T-cell (primary cell): ENCODE measurements around the gene SGO2. TPM values are rescaled to one million over a fixed set of nuclear protein-coding genes. Genes with fewer than 3 reads are reported as not detected.
A peak's percentile ranks its signal among the peaks of the same experiment; 100 is the strongest.

Source experiments
- ATAC-seq, 4 experiments: fragments of 200-7000 bp in 3 of 4; fragments of 150-1000 bp in 1 of 4; cut with Tn5 transposase; replicated peaks in 1 of 4; 1 replicate in 3 of 4; 2 replicates in 1 of 4; pipeline ENCODE4 v1.10.0; 2021; ENCODE audit warnings: moderate library complexity in 3 of 4, mild to moderate bottlenecking in 2 of 4, moderate number of reproducible peaks in 1 of 4
- CTCF ChIA-PET, 2 donors: fragments of 300-600 bp; sonication (Branson Sonifier 250); formaldehyde crosslinking; loops; one replicate each; lab custom pipeline; 2022; ENCODE audit warnings: antibody characterized with exemption in 2 of 2; lab: Charles Lee
- POLR2A ChIA-PET, 2 donors: fragments of 300-600 bp; sonication (Branson Sonifier 250); formaldehyde crosslinking; loops; one replicate each; lab custom pipeline; 2022; ENCODE audit warnings: antibody characterized with exemption in 2 of 2; lab: Charles Lee
- DNase-seq, 35 experiments: peaks; one replicate each; pipeline versions ENCODE4 v3.0.0 to v3.0.0-alpha.2; 2013 to 2023
- H3K27ac ChIP-seq: one replicate; pipeline ENCODE4 v1.5.1; 2013; ENCODE audit warnings: low read length
- H3K27me3 ChIP-seq, 2 experiments: replicated peaks in 1 of 2; 1 replicate in 1 of 2; 2 replicates in 1 of 2; pipeline versions ENCODE4 v1.6.1 to v1.7.0; 2013; ENCODE audit warnings: low read length in 1 of 2, mixed read lengths in 1 of 2; ENCODE audit not compliant: control insufficient read depth in 2 of 2, insufficient read depth in 2 of 2; ENCODE audit errors: extremely low read depth in 1 of 2
- H3K36me3 ChIP-seq, 2 donors: 1 replicate in 1 of 2; 2 replicates in 1 of 2; pipeline versions ENCODE4 v1.6.1 to v1.7.0; 2013; ENCODE audit warnings: low read length in 1 of 2; ENCODE audit not compliant: control insufficient read depth in 2 of 2, insufficient read depth in 1 of 2; ENCODE audit errors: extremely low read depth in 1 of 2
- H3K4me1 ChIP-seq, 2 experiments: 1 replicate in 1 of 2; 2 replicates in 1 of 2; pipeline versions ENCODE4 v1.6.1 to v1.7.0; 2013; ENCODE audit warnings: low read length in 2 of 2, mixed read lengths in 1 of 2; ENCODE audit not compliant: insufficient read depth in 2 of 2, control insufficient read depth in 1 of 2; ENCODE audit errors: extremely low read depth in 1 of 2
- H3K4me3 ChIP-seq, 2 donors: 1 replicate in 1 of 2; 2 replicates in 1 of 2; pipeline versions ENCODE4 v1.5.1 to v1.7.0; 2013; ENCODE audit warnings: mild to moderate bottlenecking in 2 of 2, low read length in 1 of 2, moderate library complexity in 1 of 2; ENCODE audit not compliant: control insufficient read depth in 1 of 2; ENCODE audit errors: extremely low read depth in 1 of 2
- H3K9me3 ChIP-seq: 2 replicates; pipeline ENCODE4 v1.7.0; 2013
- H3K27ac Mint-ChIP-seq, 2 donors: one replicate each; pipeline ENCODE4 v1.8.0; 2020 to 2021; ENCODE audit warnings: mild to moderate bottlenecking in 2 of 2, mixed read lengths in 2 of 2
- H3K27me3 Mint-ChIP-seq, 2 donors: one replicate each; pipeline ENCODE4 v1.8.0; 2021 to 2022; ENCODE audit warnings: mixed read lengths in 2 of 2
- H3K36me3 Mint-ChIP-seq: one replicate; pipeline ENCODE4 v1.8.0; 2021; ENCODE audit warnings: mixed read lengths
- H3K4me1 Mint-ChIP-seq, 3 donors: one replicate each; pipeline ENCODE4 v1.8.0; 2020 to 2022; ENCODE audit warnings: mixed read lengths in 3 of 3, mild to moderate bottlenecking in 1 of 3
- H3K4me3 Mint-ChIP-seq, 3 donors: one replicate each; pipeline ENCODE4 v1.8.0; 2020 to 2022; ENCODE audit warnings: mild to moderate bottlenecking in 3 of 3, mixed read lengths in 3 of 3, moderate library complexity in 3 of 3
- H3K9me3 Mint-ChIP-seq, 3 donors: one replicate each; pipeline ENCODE4 v1.8.0; 2020 to 2022; ENCODE audit warnings: mixed read lengths in 3 of 3
- WGBS: methylation state at CpG from one replicate; pipeline ENCODE4 v1.1.5; 2013; ENCODE audit warnings: missing lambda C conversion rate; ENCODE audit not compliant: insufficient coverage; 5-methylcytosine and 5-hydroxymethylcytosine counted together
- total RNA-seq, 35 experiments: library from RNA in 6 of 35; stranded (reverse) in 6 of 35; fragments of 120-200 nt in 1 of 35; gene quantifications; one replicate each; pipeline versions ENCODE4 v1.2.1 to v1.2.4 and lab custom pipeline; 2013 to 2026

Gene SGO2
- total RNA-seq, 5 donors from 2014 or later (not counting 1 experiment from before 2014, with no cell fraction given) = 1.2 to 4.9 (median 2.8) TPM

GRCh38 chr2:200494048-200494447 is 32.0 kb upstream of the SGO2 start:
- Histone ChIP-seq H3K4me3 (no peak overlapping the region), H3K27me3 (no peaks in the 10 kb centered on the region), H3K36me3 (peaks cover 4 to 65% of the 10 kb centered on the region in 2 donors), H3K9me3 (no peaks in the 10 kb centered on the region), H3K27ac (no peak overlapping the region), H3K4me1 (no peaks in the 10 kb centered on the region)
- Mint-ChIP-seq H3K27ac (peak overlapping the region in 1 of 2 donors; percentile 16), H3K9me3 (no peaks in the 10 kb centered on the region), H3K27me3 (no peaks in the 10 kb centered on the region), H3K4me1 (peaks cover 0 to 1% (median 0%) of the 10 kb centered on the region in 3 donors), H3K36me3 (peaks cover 60% of the 10 kb centered on the region), H3K4me3 (no peak overlapping the region)
- ChIA-PET CTCF (interaction anchor here in 1 of 2 donors (0.6 to 1.2 kb wide), 3 partner anchors 10 to 52 kb away, joined by 3 to 6 read pairs (median 6); no protein-coding TSS in a partner anchor), POLR2A (interaction anchor here in 1 of 2 donors (0.5 to 0.6 kb wide), 2 partner anchors 8 to 922 kb away, joined by 3 to 4 read pairs; no protein-coding TSS in a partner anchor)
- no peak for DNase-seq
- ATAC-seq = no peak
- WGBS = 100% methylated on average over 1 of the region's 2 CpGs

DNA sequence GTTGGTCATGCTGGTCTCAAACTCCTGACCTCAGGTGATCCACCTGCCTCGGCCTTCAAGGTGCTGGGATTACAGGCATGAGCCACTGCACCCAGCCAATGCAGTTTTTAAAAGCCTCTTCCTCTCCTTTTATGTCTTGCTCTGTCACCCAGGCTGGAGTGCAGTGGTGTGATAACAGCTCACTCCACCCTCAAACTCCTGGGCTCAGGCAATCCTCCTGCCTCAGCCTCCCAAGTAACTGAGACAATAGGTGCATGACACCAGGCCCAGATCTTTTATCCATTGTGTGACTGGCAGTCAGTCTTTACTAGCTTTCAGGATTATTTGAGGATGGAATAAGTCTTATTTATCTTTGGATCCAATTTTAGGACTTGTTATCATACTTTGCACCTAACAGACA is 29.3 kb upstream of the SGO2 start:
- no peak for ATAC-seq
- Mint-ChIP-seq H3K9me3 (no peaks in the 10 kb centered on the region), H3K4me1 (peaks cover 2 to 6% (median 2%) of the 10 kb centered on the region in 3 donors), H3K36me3 (peaks cover 44% of the 10 kb centered on the region), H3K4me3 (no peak overlapping the region), H3K27me3 (no peaks in the 10 kb centered on the region), H3K27ac (no peak overlapping the region)
- ChIA-PET CTCF (interaction anchor here in 1 of 2 donors (1.0 kb wide), 1 partner anchor 16 kb away, joined by 3 read pairs; no protein-coding TSS in a partner anchor), POLR2A (no interaction called here)
- Histone ChIP-seq H3K36me3 (peaks cover 0 to 49% of the 10 kb centered on the region in 2 donors), H3K27ac (no peak overlapping the region), H3K9me3 (no peaks in the 10 kb centered on the region), H3K27me3 (no peaks in the 10 kb centered on the region), H3K4me3 (no peak overlapping the region), H3K4me1 (no peaks in the 10 kb centered on the region)
- no peak for DNase-seq
- WGBS = 100% methylated on average over 1 of the region's 1 CpG

DNA sequence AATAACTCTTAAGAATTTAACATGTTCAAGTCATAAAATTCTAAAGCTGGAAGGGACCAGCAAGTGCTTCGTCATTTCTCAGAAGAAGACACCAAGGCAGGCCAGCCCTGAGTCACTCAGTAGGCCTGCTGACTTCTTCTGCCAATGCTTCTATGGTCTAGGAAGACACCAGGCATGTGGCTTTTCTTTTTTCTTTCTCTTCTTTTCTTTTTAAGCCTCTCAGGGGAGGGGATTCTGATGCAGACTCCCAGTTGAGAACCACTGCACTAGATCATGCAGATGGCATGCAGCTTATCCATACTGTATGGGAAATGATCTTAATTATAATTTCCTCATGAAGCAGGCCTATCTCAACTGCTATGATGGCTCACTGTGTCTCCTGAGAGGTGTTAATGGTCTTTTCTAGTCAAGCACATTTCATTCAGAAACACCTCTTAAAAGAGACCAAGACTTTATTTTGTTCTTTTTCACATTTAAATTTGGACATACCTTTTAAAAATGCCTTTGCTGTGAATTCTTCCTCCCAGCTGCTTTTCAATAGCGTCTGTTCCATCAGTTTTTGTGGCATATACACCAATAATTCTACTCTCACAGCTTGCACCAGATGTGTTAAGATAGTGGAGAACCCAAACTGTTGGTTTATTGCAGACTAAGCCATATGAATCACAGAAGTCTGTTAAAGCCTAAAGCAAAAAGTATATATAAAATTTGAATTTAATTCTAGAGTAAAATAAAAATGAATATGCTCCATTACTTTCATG is 27.4 kb upstream of the SGO2 start:
- ChIA-PET POLR2A (no interaction called here), CTCF (interaction anchor here (0.7 to 1.1 kb wide), 2 partner anchors 16 to 85 kb away, joined by 3 read pairs; no protein-coding TSS in a partner anchor)
- Histone ChIP-seq H3K4me1 (no peaks in the 10 kb centered on the region), H3K27ac (no peak overlapping the region), H3K4me3 (no peak overlapping the region), H3K36me3 (peaks cover 0 to 43% of the 10 kb centered on the region in 2 donors), H3K27me3 (no peaks in the 10 kb centered on the region), H3K9me3 (no peaks in the 10 kb centered on the region)
- Mint-ChIP-seq H3K9me3 (peaks cover 0 to 4% (median 0%) of the 10 kb centered on the region in 3 donors), H3K27ac (no peak overlapping the region), H3K4me3 (no peak overlapping the region), H3K27me3 (no peaks in the 10 kb centered on the region), H3K36me3 (peaks cover 40% of the 10 kb centered on the region), H3K4me1 (peaks cover 6 to 12% (median 8%) of the 10 kb centered on the region in 3 donors)
- 86% methylated on average over 1 of the region's 2 CpGs for WGBS
- no peak for ATAC-seq
- no peak for DNase-seq

DNA sequence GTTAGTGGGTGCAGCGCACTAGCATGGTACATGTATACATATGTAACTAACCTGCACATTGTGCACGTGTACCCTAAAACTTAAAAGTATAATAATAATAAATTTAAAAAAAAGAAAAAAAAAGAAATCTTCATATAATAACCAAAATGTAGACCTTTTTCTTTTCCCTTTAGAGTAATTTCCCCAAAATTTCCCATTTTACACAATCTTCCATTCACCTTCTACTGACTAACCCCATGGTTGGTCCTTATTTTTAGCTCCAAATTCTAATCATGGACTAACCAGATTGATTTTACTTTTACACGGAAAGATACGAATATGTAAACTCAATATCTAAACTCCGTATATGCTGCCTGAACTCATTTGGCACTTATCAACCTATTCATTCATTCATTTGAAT is 23.8 kb upstream of the SGO2 start:
- Mint-ChIP-seq H3K4me1 (peaks cover 24 to 29% (median 25%) of the 10 kb centered on the region in 3 donors), H3K4me3 (no peak overlapping the region), H3K27me3 (no peaks in the 10 kb centered on the region), H3K27ac (no peak overlapping the region), H3K36me3 (peaks cover 44% of the 10 kb centered on the region), H3K9me3 (peaks cover 0 to 4% (median 0%) of the 10 kb centered on the region in 3 donors)
- Histone ChIP-seq H3K4me3 (no peak overlapping the region), H3K27ac (no peak overlapping the region), H3K27me3 (no peaks in the 10 kb centered on the region), H3K36me3 (peaks cover 0 to 38% of the 10 kb centered on the region in 2 donors), H3K9me3 (no peaks in the 10 kb centered on the region), H3K4me1 (no peaks in the 10 kb centered on the region)
- ATAC-seq = no peak
- no peak for DNase-seq
- ChIA-PET POLR2A (interaction anchor here (0.7 kb wide), 2 partner anchors 9 to 130 kb away, joined by 3 to 5 read pairs; no protein-coding TSS in a partner anchor), CTCF (no interaction called here)
- WGBS = 100% methylated on average over 3 of the region's 5 CpGs

- H3K27ac Mint-ChIP-seq = peak overlapping the region in 1 of 2 donors; percentile 8
Observed at GRCh38 chr2:200506679-200507078, 19.3 kb upstream of the SGO2 start.

GRCh38 chr2:200507179-200507578 is 18.8 kb upstream of the SGO2 start:
- H3K4me3 ChIP-seq = no peak overlapping the region
- no peaks in the 10 kb centered on the region for H3K9me3 ChIP-seq
- H3K27me3 Mint-ChIP-seq = no peaks in the 10 kb centered on the region
- ChIA-PET POLR2A (interaction anchor here in 1 of 2 donors (0.5 kb wide), 1 partner anchor 342 kb away, joined by 8 read pairs; no protein-coding TSS in a partner anchor), CTCF (no interaction called here)
- ATAC-seq (no peak), DNase-seq (no peak)
- H3K4me1 Mint-ChIP-seq = peaks cover 36 to 51% (median 46%) of the 10 kb centered on the region in 3 donors
- H3K9me3 Mint-ChIP-seq = peaks cover 0 to 3% (median 0%) of the 10 kb centered on the region in 3 donors
- peaks cover 0 to 20% of the 10 kb centered on the region in 2 donors for H3K36me3 ChIP-seq
- no CpG with 5 or more reads among the region's 2 CpGs for WGBS
- peaks cover 0 to 2% of the 10 kb centered on the region in 2 experiments for H3K27me3 ChIP-seq
- no peak overlapping the region for H3K27ac Mint-ChIP-seq
- H3K27ac ChIP-seq = no peak overlapping the region
- H3K4me1 ChIP-seq = peaks cover 6 to 18% of the 10 kb centered on the region in 2 experiments
- H3K4me3 Mint-ChIP-seq = no peak overlapping the region
- peaks cover 28% of the 10 kb centered on the region for H3K36me3 Mint-ChIP-seq

More at GRCh38 chr2:200506679-200507078, 19.3 kb upstream of the SGO2 start:
- POLR2A ChIA-PET = no interaction called here
- H3K4me3 ChIP-seq = no peak overlapping the region
- no peak overlapping the region for H3K4me3 Mint-ChIP-seq
- H3K27me3 Mint-ChIP-seq = no peaks in the 10 kb centered on the region
- WGBS = 95% methylated on average over 5 of the region's 9 CpGs
- H3K4me1 ChIP-seq = peaks cover 6 to 18% of the 10 kb centered on the region in 2 experiments
- no peaks in the 10 kb centered on the region for H3K27me3 ChIP-seq
- ATAC-seq (no peak), DNase-seq (no peak)
- no peak overlapping the region for H3K27ac ChIP-seq
- H3K36me3 ChIP-seq = peaks cover 0 to 21% of the 10 kb centered on the region in 2 donors
- peaks cover 36 to 51% (median 46%) of the 10 kb centered on the region in 3 donors for H3K4me1 Mint-ChIP-seq
- CTCF ChIA-PET = no interaction called here
- H3K36me3 Mint-ChIP-seq = peaks cover 31% of the 10 kb centered on the region
- peaks cover 0 to 4% (median 0%) of the 10 kb centered on the region in 3 donors for H3K9me3 Mint-ChIP-seq
- H3K9me3 ChIP-seq = no peaks in the 10 kb centered on the region
